Right cardiac atrium (tissue), 5 donors: ENCODE data around the gene PTCHD1. TPM values are rescaled to one million over a fixed set of nuclear protein-coding genes. Genes with fewer than 3 reads are reported as not detected.
A peak's percentile ranks its signal among the peaks of the same experiment; 100 is the strongest.

Experiments
- ATAC-seq, 2 donors: fragments of 200-7000 bp; cut with Tn5 transposase; one replicate each; pipeline versions ENCODE4 v1.8.0 to v1.9.1; 2020; ENCODE audit warnings: moderate library complexity in 2 of 2, mild to moderate bottlenecking in 1 of 2
- DNase-seq, 3 donors: peaks; one replicate each; pipeline ENCODE4 v3.0.0-alpha.2; 2020
- H3K27ac ChIP-seq: one replicate; pipeline ENCODE4 v1.5.1; 2013; ENCODE audit warnings: mild to moderate bottlenecking, low read length, control low read depth, moderate library complexity
- H3K27me3 ChIP-seq: one replicate; pipeline ENCODE4 v1.6.1; 2013; ENCODE audit not compliant: control insufficient read depth, insufficient read depth
- H3K4me1 ChIP-seq: one replicate; pipeline ENCODE4 v1.6.1; 2013; ENCODE audit warnings: low read length; ENCODE audit not compliant: control insufficient read depth, insufficient read depth
- H3K4me3 ChIP-seq: one replicate; pipeline ENCODE4 v1.5.1; 2013; ENCODE audit warnings: low read length, control low read depth
- H3K9me3 ChIP-seq: one replicate; pipeline ENCODE4 v1.6.1; 2013; ENCODE audit warnings: low read length; ENCODE audit not compliant: control insufficient read depth
- WGBS: extraction: QIAGEN DNeasy Blood & Tissue Kit; methylation state at CpG from one replicate; pipeline ENCODE4 v1.1.7; 2013; 5-methylcytosine and 5-hydroxymethylcytosine counted together
- intact Hi-C, 4 donors: fragments of 100-400 bp; cut with DNase I; formaldehyde crosslinking; loops; one replicate each; pipeline versions ENCODE4 v1.11.0 to v1.14.0; 2022 to 2023
- polyA plus RNA-seq: library from polyadenylated mRNA; stranded (reverse); fragments of 200-250 nt; gene quantifications from one replicate; pipeline ENCODE4 v1.2.3, GENCODE V29; 2013
- total RNA-seq, 4 donors: library from RNA; stranded (reverse); fragmentation: NEBNext Ultra II Directional; extraction: Animal tissue kit (Norgen Biotek cat#: 25700); gene quantifications; one replicate each; pipeline ENCODE4 v1.2.1, GENCODE V29; 2021
- donor health status: healthy with polysubstance abuse.
- donor health status: DM: no; HTN: yes; CAD: no.
- donor health status: DM: no; HTN: no; CAD: no.
- donor health status: DM: no; HTN: yes; CAD: no; lungs with severe emphysema.
- donor health status: DM: yes; HTN: yes; CAD: no.

PTCHD1 gene
- total and polyA plus RNA-seq, 5 donors, result 0.09 to 0.63 (median 0.21) TPM

GRCh38 chrX:23422912-23423311, 88.3 kb downstream of the PTCHD1 start:
- intact Hi-C loops, result no loop called here
- DNase-seq (no peak), ATAC-seq (no peak)
- H3K27me3 ChIP-seq, result no peaks in the 10 kb centered on the region
- H3K4me1 ChIP-seq, result no peaks in the 10 kb centered on the region
- no peak overlapping the region for H3K4me3 ChIP-seq
- H3K27ac ChIP-seq, result no peak overlapping the region
- 67% methylated on average over 1 of the region's 1 CpG for WGBS
- no peaks in the 10 kb centered on the region for H3K9me3 ChIP-seq

- Histone ChIP-seq H3K4me1 (peaks cover 4% of the 10 kb centered on the region), H3K27ac (no peak overlapping the region), H3K27me3 (no peaks in the 10 kb centered on the region), H3K9me3 (no peaks in the 10 kb centered on the region), H3K4me3 (no peak overlapping the region)
- 34% methylated on average over 3 of the region's 3 CpGs for WGBS
- intact Hi-C loops, result no loop called here
- DNase-seq (peak; percentile 87 to 94 (median 91)), ATAC-seq (peak; percentile 93 to 97)
These were observed 99.8 kb downstream of the PTCHD1 start for GRCh38 chrX:23434356-23434884.

- Histone ChIP-seq H3K4me3 (no peak overlapping the region), H3K9me3 (no peaks in the 10 kb centered on the region), H3K27me3 (no peaks in the 10 kb centered on the region), H3K27ac (no peak overlapping the region), H3K4me1 (peaks cover 4% of the 10 kb centered on the region)
- intact Hi-C loops, result no loop called here
- DNase-seq (peak in 1 of 3 donors; percentile 43), ATAC-seq (peak in 1 of 2 donors; percentile 27)
- 63% methylated on average over 1 of the region's 1 CpG for WGBS
These were observed 100.5 kb downstream of the PTCHD1 start for GRCh38 chrX:23435108-23435507.

- 84% methylated on average over 2 of the region's 2 CpGs for WGBS
- DNase-seq (no peak), ATAC-seq (peak in 1 of 2 donors; percentile 9)
- no peak overlapping the region for H3K4me3 ChIP-seq
- no peaks in the 10 kb centered on the region for H3K9me3 ChIP-seq
- no peaks in the 10 kb centered on the region for H3K27me3 ChIP-seq
- intact Hi-C loops, result no loop called here
- H3K4me1 ChIP-seq, result peaks cover 4% of the 10 kb centered on the region
- no peak overlapping the region for H3K27ac ChIP-seq
These were observed 100.9 kb downstream of the PTCHD1 start for GRCh38 chrX:23435575-23435974.

GRCh38 chrX:23436875-23437274, 102.2 kb downstream of the PTCHD1 start:
- DNase-seq, result no peak
- H3K27me3 ChIP-seq, result no peaks in the 10 kb centered on the region
- H3K4me3 ChIP-seq, result no peak overlapping the region
- peaks cover 4% of the 10 kb centered on the region for H3K4me1 ChIP-seq
- H3K27ac ChIP-seq, result no peak overlapping the region
- intact Hi-C loops, result no loop called here
- WGBS, result 58% methylated on average over 1 of the region's 1 CpG
- no peak for ATAC-seq
- H3K9me3 ChIP-seq, result no peaks in the 10 kb centered on the region

- DNase-seq (no peak), ATAC-seq (no peak)
- H3K27ac ChIP-seq, result no peak overlapping the region
- H3K27me3 ChIP-seq, result no peaks in the 10 kb centered on the region
- no peak overlapping the region for H3K4me3 ChIP-seq
- H3K4me1 ChIP-seq, result no peaks in the 10 kb centered on the region
- WGBS, result 57% methylated on average over 3 of the region's 3 CpGs
- intact Hi-C loops, result no loop called here
- H3K9me3 ChIP-seq, result no peaks in the 10 kb centered on the region
These were observed 116.6 kb downstream of the PTCHD1 start for GRCh38 chrX:23451266-23451665.
